Nephron (organoid): ENCODE results near the gene APBB2.

Source experiments
- H3K27ac Mint-ChIP-seq, 3 experiments: 2 replicates each; pipeline ENCODE4 v1.8.0; 2020; ENCODE audit warnings: mixed read lengths in 3 of 3, mild to moderate bottlenecking in 2 of 3, moderate library complexity in 1 of 3
- H3K27me3 Mint-ChIP-seq: 2 replicates; pipeline ENCODE4 v1.8.0; 2021; ENCODE audit warnings: low read depth, mild to moderate bottlenecking, moderate library complexity, mixed read lengths
- H3K36me3 Mint-ChIP-seq: 2 replicates; pipeline ENCODE4 v1.8.0; 2020; ENCODE audit warnings: low read depth, mixed read lengths
- H3K4me1 Mint-ChIP-seq: 2 replicates; pipeline ENCODE4 v1.8.0; 2020; ENCODE audit warnings: mixed read lengths
- H3K4me3 Mint-ChIP-seq, 3 experiments: 2 replicates each; pipeline ENCODE4 v1.8.0; 2020; ENCODE audit warnings: mild to moderate bottlenecking in 3 of 3, mixed read lengths in 3 of 3, moderate library complexity in 2 of 3
- H3K9me3 Mint-ChIP-seq: 2 replicates; pipeline ENCODE4 v1.8.0; 2020; ENCODE audit warnings: mixed read lengths
- TF ChIP-seq, protein P1 (sequence below), 3 experiments: fragments of 200-600 bp; sonication (generic); IDR thresholded peaks; one replicate each; pipeline ENCODE4 v1.5.0; 2021; ENCODE audit warnings: antibody characterized with exemption in 3 of 3; ENCODE audit not compliant: unreplicated experiment in 3 of 3

APBB2 gene

DNA sequence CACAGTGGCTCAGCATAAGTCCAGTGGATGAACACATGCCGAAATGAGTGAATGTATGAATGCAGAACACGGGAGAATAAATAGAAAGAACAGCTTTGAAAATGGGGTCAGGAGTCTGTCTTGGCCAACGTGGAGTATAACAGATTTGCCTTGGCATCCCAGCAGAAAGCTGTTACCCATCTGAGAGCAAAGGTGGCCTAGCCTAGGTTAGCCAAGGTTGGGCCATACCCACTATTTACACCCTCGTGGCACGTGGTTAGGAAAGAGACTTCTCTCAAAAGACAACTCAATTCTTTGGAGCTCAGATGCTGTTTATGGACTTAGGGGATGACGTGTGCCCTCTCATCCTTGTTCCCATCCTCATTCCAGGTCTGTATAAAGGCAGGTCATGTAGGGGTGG lies 337.3 kb downstream of the APBB2 start:
- TF ChIP-seq, protein P1, sequence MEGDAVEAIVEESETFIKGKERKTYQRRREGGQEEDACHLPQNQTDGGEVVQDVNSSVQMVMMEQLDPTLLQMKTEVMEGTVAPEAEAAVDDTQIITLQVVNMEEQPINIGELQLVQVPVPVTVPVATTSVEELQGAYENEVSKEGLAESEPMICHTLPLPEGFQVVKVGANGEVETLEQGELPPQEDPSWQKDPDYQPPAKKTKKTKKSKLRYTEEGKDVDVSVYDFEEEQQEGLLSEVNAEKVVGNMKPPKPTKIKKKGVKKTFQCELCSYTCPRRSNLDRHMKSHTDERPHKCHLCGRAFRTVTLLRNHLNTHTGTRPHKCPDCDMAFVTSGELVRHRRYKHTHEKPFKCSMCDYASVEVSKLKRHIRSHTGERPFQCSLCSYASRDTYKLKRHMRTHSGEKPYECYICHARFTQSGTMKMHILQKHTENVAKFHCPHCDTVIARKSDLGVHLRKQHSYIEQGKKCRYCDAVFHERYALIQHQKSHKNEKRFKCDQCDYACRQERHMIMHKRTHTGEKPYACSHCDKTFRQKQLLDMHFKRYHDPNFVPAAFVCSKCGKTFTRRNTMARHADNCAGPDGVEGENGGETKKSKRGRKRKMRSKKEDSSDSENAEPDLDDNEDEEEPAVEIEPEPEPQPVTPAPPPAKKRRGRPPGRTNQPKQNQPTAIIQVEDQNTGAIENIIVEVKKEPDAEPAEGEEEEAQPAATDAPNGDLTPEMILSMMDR (IDR thresholded peaks at IDR 0.05; ENCODE audit: unreplicated experiment in 3 of 3): no peak
- H3K4me1 Mint-ChIP-seq: peaks cover 5% of the 10 kb centered on the region
- no peaks in the 10 kb centered on the region for H3K9me3 Mint-ChIP-seq
- H3K27ac Mint-ChIP-seq: peak overlapping the region in 1 of 3 experiments; percentile 81
- H3K27me3 Mint-ChIP-seq: no peaks in the 10 kb centered on the region
- H3K36me3 Mint-ChIP-seq: peaks cover 29% of the 10 kb centered on the region
- H3K4me3 Mint-ChIP-seq: no peak overlapping the region

DNA sequence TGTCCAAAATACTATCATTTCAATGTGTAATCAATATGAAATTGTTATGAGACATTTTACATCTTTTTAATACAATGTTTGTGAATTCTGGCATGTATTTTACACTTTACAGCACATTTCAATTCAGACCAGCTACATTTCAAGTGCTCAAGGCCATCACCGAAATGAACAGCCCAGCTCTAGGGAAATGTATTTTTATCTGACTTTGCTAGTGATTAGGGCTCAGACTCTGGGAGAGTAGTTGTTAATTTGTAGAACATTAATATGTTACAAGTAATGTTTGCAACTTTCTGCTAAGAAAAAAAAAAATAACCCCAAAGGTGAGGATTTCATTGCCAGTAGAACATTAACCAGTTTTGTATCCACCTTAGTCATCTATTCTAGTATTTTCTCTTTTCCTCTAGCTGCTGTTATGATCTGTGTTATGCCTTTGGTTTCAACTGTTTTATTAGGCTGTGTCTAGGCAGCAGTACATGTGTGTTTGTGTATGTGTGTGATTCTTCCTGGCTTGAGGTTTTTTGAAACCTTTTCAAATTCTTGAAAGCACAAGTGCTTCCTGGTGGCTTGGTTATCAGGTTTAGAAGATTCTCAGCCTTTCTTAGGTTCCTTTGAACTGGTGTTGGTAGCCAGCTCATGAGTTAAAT lies 338.7 kb downstream of the APBB2 start:
- Mint-ChIP-seq H3K27me3 (no peaks in the 10 kb centered on the region), H3K4me3 (no peak overlapping the region), H3K27ac (peak overlapping the region; percentile 52 to 95 (median 65)), H3K9me3 (no peaks in the 10 kb centered on the region), H3K36me3 (peaks cover 21% of the 10 kb centered on the region), H3K4me1 (no peaks in the 10 kb centered on the region)
- TF ChIP-seq, protein P1 (IDR thresholded peaks at IDR 0.05; ENCODE audit: unreplicated experiment in 3 of 3): no peak

DNA sequence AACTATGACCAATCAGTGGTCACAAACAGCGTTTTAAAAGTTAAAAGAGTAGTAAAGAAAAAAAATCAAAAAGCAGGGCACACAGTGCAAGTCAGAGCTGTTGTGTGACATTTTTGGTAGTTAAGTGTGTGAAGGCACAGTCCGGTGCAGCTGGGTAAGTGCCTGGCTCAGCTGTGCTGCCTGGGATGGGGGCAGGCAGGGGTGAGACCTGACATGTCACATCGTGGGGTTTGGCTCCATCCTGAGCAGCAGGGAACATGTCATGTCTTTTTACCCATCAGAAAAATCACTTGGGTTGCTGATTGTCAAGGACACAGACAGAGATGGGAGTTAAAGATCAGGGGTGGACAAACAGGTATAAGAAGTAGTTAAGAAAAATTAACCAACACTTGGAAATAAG lies 339.4 kb downstream of the APBB2 start:
- no peak overlapping the region for H3K4me3 Mint-ChIP-seq
- H3K36me3 Mint-ChIP-seq: peaks cover 15% of the 10 kb centered on the region
- H3K27me3 Mint-ChIP-seq: no peaks in the 10 kb centered on the region
- TF ChIP-seq, protein P1 (IDR thresholded peaks at IDR 0.05; ENCODE audit: unreplicated experiment in 3 of 3): no peak
- no peaks in the 10 kb centered on the region for H3K9me3 Mint-ChIP-seq
- H3K27ac Mint-ChIP-seq: peak overlapping the region; percentile 52 to 95 (median 75)
- H3K4me1 Mint-ChIP-seq: no peaks in the 10 kb centered on the region

- Mint-ChIP-seq H3K27me3 (no peaks in the 10 kb centered on the region), H3K27ac (peak overlapping the region; percentile 52 to 95 (median 75)), H3K4me1 (no peaks in the 10 kb centered on the region), H3K4me3 (no peak overlapping the region), H3K9me3 (no peaks in the 10 kb centered on the region), H3K36me3 (peaks cover 15% of the 10 kb centered on the region)
- TF ChIP-seq, protein P1 (IDR thresholded peaks at IDR 0.05; ENCODE audit: unreplicated experiment in 3 of 3): no peak
Measured at GRCh38 chr4:40874331-40874730, 340.0 kb downstream of the APBB2 start.

GRCh38 chr4:40871695-40872250 lies 342.6 kb downstream of the APBB2 start:
- no peaks in the 10 kb centered on the region for H3K27me3 Mint-ChIP-seq
- peaks cover 4% of the 10 kb centered on the region for H3K36me3 Mint-ChIP-seq
- TF ChIP-seq, protein P1 (IDR thresholded peaks at IDR 0.05; ENCODE audit: unreplicated experiment in 3 of 3): no peak
- H3K9me3 Mint-ChIP-seq: no peaks in the 10 kb centered on the region
- H3K4me3 Mint-ChIP-seq: no peak overlapping the region
- no peak overlapping the region for H3K27ac Mint-ChIP-seq
- H3K4me1 Mint-ChIP-seq: no peaks in the 10 kb centered on the region

- no peak overlapping the region for H3K27ac Mint-ChIP-seq
- H3K9me3 Mint-ChIP-seq: no peaks in the 10 kb centered on the region
- TF ChIP-seq, protein P1 (IDR thresholded peaks at IDR 0.05; ENCODE audit: unreplicated experiment in 3 of 3): no peak
- H3K4me3 Mint-ChIP-seq: no peak overlapping the region
- no peaks in the 10 kb centered on the region for H3K4me1 Mint-ChIP-seq
- no peaks in the 10 kb centered on the region for H3K27me3 Mint-ChIP-seq
- H3K36me3 Mint-ChIP-seq: peaks cover 3% of the 10 kb centered on the region
Measured at GRCh38 chr4:40870150-40870549, 344.2 kb downstream of the APBB2 start.
